OCI-LY1 (cell line): ENCODE results near the gene PPM1E.
"Not testable (repeated sequence)": the region's sequence is repeated elsewhere in the genome, so short reads cannot be mapped to it uniquely, and the experiment has no call there.

ENCODE experiments used
- CTCF ChIP-seq: fragments of 200-600 bp; sonication (generic), shearing (Covaris generic); IDR thresholded peaks from 2 replicates; pipeline ENCODE4 v1.5.1; 2017; ENCODE audit warnings: mild to moderate bottlenecking, antibody characterized with exemption, low read length, moderate library complexity, mixed read lengths
- EZH2 ChIP-seq: fragments of 200-600 bp; sonication (generic), shearing (Covaris generic); IDR thresholded peaks from 2 replicates; pipeline ENCODE4 v1.8.0; 2017; ENCODE audit warnings: borderline replicate concordance, mixed run types, mild to moderate bottlenecking, antibody characterized with exemption, low read length, moderate library complexity, mixed read lengths

DNA sequence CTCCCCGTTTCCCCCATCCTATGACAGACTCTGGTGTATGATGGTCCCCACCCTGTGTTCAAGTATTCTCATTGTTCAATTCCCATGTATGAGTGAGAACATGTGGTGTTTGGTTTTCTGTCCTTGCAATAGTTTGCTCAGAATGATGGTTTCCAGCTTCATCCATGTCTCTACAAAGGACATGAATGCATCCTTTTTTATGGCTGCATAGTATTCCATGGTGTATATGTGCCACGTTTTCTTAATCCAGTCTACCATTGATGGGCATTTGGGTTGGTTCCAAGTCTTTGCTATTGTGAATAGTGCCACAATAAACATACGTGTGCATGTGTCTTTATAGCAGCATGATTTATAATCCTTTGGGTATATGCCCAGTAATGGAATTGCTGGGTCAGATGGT is 90.8 kb downstream of the PPM1E start:
- not testable (repeated sequence) for TF ChIP-seq CTCF, EZH2
